ENCODE results near the gene FAM53A. TPM values are rescaled to one million over a fixed set of nuclear protein-coding genes. Genes with fewer than 3 reads are reported as not detected.

Gene FAM53A
- total and polyA plus RNA-seq, 12 donors: 0.44 to 6.2 (median 1.4) TPM

DNA sequence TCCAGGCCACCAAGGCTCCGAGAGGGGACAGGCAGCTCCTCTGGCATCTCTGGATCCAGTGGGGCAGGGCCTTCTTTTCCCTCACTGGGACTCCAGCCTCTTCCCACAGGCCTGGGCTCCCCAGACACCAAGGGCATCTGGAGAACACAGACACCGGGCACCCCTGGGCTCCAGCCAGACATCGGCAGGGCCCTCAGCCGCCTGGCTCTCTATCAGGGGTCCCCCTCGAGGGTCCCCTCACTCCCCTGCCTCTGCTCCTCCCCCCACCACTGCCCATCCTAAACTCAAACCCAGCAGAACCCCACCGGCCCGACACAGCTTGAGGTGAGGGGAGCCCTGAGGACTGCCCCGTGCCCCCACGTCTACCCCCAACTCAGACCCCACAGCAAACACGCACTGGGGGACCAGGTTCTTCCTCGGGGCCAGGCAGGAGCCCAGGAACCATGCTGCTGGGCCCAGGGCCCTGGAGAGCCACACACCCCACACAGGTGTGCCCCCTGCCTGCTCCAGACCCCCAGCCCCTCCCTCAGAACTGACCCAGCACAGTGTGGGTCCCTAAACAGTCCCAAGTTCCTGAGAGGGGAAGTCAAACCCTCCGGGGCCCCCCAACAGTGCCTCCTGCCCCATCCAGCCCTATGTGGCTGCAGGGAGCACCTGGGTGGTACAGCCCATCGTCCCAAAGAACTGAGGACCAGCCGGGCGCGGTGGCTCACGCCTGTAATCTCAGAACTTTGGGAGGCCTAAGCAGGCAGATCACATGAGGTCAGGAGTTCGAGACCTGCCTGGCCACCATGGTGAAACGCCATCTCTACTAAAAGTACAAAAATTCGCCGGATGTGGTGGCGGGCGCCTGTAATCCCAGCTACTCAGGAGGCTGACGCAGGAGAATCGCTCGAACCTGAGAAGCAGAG lies 86.8 kb downstream of the FAM53A start:
- no peak for DNase-seq
- intact Hi-C loops (cut with DNase I): no loop called here
- H3K27me3 ChIP-seq: peaks cover 14% of the 10 kb centered on the region

DNA sequence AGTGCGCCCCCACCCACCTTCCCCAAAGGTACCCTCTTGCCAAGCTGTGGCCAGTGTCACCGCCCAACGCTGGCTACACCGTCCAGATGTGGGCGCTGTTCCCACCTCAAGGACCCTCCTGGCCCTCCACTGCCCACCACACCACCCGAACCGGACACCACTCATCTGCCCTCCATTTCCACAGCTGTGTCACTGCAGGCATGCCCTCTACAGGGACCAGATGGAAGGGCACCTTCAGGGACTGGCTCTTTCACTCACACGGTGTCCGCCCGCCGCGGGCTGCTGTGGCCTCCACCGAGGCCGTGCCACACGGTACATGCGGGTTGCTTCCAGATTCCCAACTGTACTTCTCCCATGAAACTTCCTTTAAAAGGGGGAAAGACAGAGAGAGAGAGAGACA lies 87.7 kb downstream of the FAM53A start:
- H3K27me3 ChIP-seq: peaks cover 14% of the 10 kb centered on the region

More for the DNA sequence above, 86.8 kb downstream of the FAM53A start:
- Histone ChIP-seq H3K4me3 (no peak overlapping the region), H3K27ac (no peak overlapping the region), H3K9me3 (replicated peaks in 1 of 3) (no peaks in the 10 kb centered on the region), H3K4me1 (replicated peaks in 1 of 2) (no peaks in the 10 kb centered on the region), H3K36me3 (replicated peaks in 1 of 2) (no peaks in the 10 kb centered on the region)
- 82 to 89% (median 85%) methylated on average over 10 to 26 of the region's 26 CpGs for WGBS, 4 donors
- TF ChIP-seq, protein P1, sequence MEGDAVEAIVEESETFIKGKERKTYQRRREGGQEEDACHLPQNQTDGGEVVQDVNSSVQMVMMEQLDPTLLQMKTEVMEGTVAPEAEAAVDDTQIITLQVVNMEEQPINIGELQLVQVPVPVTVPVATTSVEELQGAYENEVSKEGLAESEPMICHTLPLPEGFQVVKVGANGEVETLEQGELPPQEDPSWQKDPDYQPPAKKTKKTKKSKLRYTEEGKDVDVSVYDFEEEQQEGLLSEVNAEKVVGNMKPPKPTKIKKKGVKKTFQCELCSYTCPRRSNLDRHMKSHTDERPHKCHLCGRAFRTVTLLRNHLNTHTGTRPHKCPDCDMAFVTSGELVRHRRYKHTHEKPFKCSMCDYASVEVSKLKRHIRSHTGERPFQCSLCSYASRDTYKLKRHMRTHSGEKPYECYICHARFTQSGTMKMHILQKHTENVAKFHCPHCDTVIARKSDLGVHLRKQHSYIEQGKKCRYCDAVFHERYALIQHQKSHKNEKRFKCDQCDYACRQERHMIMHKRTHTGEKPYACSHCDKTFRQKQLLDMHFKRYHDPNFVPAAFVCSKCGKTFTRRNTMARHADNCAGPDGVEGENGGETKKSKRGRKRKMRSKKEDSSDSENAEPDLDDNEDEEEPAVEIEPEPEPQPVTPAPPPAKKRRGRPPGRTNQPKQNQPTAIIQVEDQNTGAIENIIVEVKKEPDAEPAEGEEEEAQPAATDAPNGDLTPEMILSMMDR (IDR thresholded peaks at IDR 0.05): no peak
- TF ChIP-seq POLR2A (IDR thresholded peaks at IDR 0.05): no peak

DNA sequence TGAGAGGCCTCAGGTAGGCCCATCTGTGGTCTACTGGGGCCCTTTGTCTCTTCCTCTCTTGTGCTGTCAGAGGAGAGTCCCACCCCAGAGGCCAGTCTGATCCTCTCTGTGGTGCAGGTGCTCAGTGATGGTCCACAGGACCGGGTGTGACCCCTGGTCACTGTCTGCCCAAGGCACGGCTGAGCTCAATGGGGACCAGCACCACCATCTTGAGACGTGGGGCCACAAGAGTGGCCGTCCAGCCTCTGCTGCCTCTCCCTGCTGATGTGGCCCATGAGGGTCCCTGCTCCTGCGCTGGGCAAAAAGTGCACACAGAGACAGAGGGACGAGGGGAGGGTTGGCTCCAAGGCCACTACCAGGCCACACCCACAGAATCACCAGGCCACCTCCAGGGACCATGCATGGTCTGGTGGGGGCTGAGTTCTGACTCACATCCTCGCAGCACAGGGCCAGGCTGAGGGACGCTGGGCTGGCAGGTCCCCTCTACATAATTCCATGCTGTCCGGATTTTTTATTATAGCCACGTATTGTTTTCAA lies 88.3 kb downstream of the FAM53A start:
- Histone ChIP-seq H3K36me3 (replicated peaks in 1 of 2) (no peaks in the 10 kb centered on the region), H3K4me1 (replicated peaks in 1 of 2) (no peaks in the 10 kb centered on the region), H3K4me3 (no peak overlapping the region), H3K9me3 (replicated peaks in 1 of 3) (peaks cover 0 to 7% (median 0%) of the 10 kb centered on the region in 3 donors), H3K27me3 (peaks cover 14% of the 10 kb centered on the region), H3K27ac (no peak overlapping the region)
- WGBS, 4 donors: 82 to 86% (median 83%) methylated on average over 4 to 10 of the region's 10 CpGs
- TF ChIP-seq, protein P1 (IDR thresholded peaks at IDR 0.05): no peak
- TF ChIP-seq POLR2A (IDR thresholded peaks at IDR 0.05): no peak
- intact Hi-C loops (cut with DNase I): no loop called here
- DNase-seq: no peak

More for the DNA sequence above, 87.7 kb downstream of the FAM53A start:
- DNase-seq: no peak
- WGBS, 4 donors: 87 to 96% (median 89%) methylated on average over 15 to 16 of the region's 16 CpGs
- Histone ChIP-seq H3K4me1 (replicated peaks in 1 of 2) (no peaks in the 10 kb centered on the region), H3K27ac (no peak overlapping the region), H3K4me3 (no peak overlapping the region), H3K36me3 (replicated peaks in 1 of 2) (no peaks in the 10 kb centered on the region), H3K9me3 (replicated peaks in 1 of 3) (peaks cover 0 to 1% (median 0%) of the 10 kb centered on the region in 3 donors)
- intact Hi-C loops (cut with DNase I): no loop called here
- TF ChIP-seq POLR2A (IDR thresholded peaks at IDR 0.05): no peak
- TF ChIP-seq, protein P1 (IDR thresholded peaks at IDR 0.05): no peak

DNA sequence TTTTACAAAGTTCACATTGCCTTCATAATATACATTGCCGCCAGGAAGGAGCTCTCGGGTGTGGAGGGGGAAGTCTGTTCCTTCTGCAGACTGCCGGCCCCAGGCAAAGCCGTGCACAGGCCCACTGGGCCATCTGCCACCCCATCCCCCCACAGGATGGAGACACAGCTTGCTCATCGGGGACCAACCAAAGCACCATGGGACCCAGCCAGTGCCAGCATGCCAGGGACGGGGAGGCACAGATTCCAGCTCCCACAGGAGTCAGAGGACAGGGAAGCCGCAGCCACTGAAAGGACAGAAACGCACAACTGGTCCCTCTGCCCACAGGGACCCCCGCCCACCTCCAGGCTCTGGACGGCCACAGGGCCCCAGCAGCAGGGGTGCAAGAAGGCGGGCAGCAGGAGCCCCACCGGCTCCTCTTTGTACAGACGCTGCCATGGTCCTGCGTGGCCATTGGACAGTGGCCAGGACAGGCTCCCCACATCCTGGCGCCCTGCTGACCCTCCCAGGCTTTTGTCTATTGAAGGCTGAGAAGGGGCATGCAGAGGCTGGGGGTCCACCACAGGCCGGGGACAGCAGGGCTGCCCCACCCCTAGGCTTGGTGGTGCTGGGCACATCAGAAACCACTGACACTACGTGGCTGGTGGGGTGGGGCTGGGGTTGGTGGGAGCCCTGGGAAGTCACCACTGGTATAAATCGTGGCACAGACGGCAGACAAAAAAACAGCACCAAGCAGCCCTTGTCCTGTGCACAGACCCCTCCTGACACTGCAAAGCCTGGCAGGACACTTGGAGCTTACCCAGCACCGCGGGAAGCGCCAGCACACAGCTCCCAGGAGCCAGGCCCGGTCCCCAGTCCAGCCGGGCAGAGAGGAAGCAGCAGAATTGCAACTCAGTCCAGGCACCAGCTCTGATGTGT lies 89.0 kb downstream of the FAM53A start:
- TF ChIP-seq, protein P1 (IDR thresholded peaks at IDR 0.05): no peak
- no peak for TF ChIP-seq POLR2A (IDR thresholded peaks at IDR 0.05)
- Histone ChIP-seq H3K4me3 (no peak overlapping the region), H3K36me3 (replicated peaks in 1 of 2) (no peaks in the 10 kb centered on the region), H3K9me3 (replicated peaks in 1 of 3) (peaks cover 0 to 7% (median 0%) of the 10 kb centered on the region in 3 donors), H3K27me3 (peaks cover 14% of the 10 kb centered on the region), H3K4me1 (replicated peaks in 1 of 2) (no peaks in the 10 kb centered on the region), H3K27ac (no peak overlapping the region)
- DNase-seq: no peak
- intact Hi-C loops (cut with DNase I): no loop called here
- 67 to 77% (median 75%) methylated on average over 13 to 24 of the region's 24 CpGs for WGBS, 4 donors
